A549 (cell line): ENCODE measurements around the gene SNX20. TPM values are rescaled to one million over a fixed set of nuclear protein-coding genes. Genes with fewer than 3 reads are reported as not detected.

Experiments used
- ATAC-seq, 2 experiments: fragments of 200-7000 bp in 1 of 2; fragments of >200 bp in 1 of 2; cut with Nextera tagmentation in 1 of 2; cut with Tn5 transposase in 1 of 2; 3 replicates each; pipeline versions ENCODE4 v1.8.0 to v1.9.1; 2018 to 2020; ENCODE audit warnings: mild to moderate bottlenecking in 1 of 2, moderate library complexity in 1 of 2
- CTCF ChIA-PET: fragments of 300-600 bp; sonication (Branson Sonifier 250); formaldehyde crosslinking; extraction: SDS; loops from one replicate; lab custom pipeline; 2021; ENCODE audit warnings: antibody characterized with exemption, inconsistent platforms; lab: Yijun Ruan, JAX
- POLR2A ChIA-PET: fragments of 350-600 bp; formaldehyde crosslinking; extraction: SDS; loops from one replicate; lab custom pipeline; 2021; ENCODE audit warnings: antibody characterized with exemption, inconsistent platforms; lab: Yijun Ruan, JAX
- DNase-seq, 2 experiments: peaks; one replicate each; pipeline versions ENCODE4 v3.0.0 to v3.0.0-alpha.2; 2011 to 2016; ENCODE audit warnings: low read depth in 1 of 2, low spot score in 1 of 2
- FAIRE-seq: peaks from 2 replicates; lab custom pipeline; 2011; peaks lifted over from hg19 to GRCh38; lab: Jason Lieb, UNC
- H3K27ac ChIP-seq, 2 experiments: fragments of >200 bp; sonication (Bioruptor Twin); formaldehyde crosslinking; 3 replicates each; pipeline ENCODE4 v1.5.1; 2016 to 2017
- H3K4me1 ChIP-seq: fragments of >200 bp; sonication (Bioruptor Twin); formaldehyde crosslinking; 3 replicates; pipeline ENCODE4 v1.6.1; 2016
- H3K4me2 ChIP-seq: fragments of >200 bp; sonication (Bioruptor Twin); formaldehyde crosslinking; 3 replicates; pipeline ENCODE4 v1.6.1; 2016
- H3K4me3 ChIP-seq: fragments of >200 bp; sonication (Bioruptor Twin); formaldehyde crosslinking; 3 replicates; pipeline ENCODE4 v1.5.1; 2016
- H3K9me3 ChIP-seq: fragments of >200 bp; sonication (Bioruptor Twin); formaldehyde crosslinking; 3 replicates; pipeline ENCODE4 v1.6.1; 2016
- CEBPB ChIP-seq, 2 experiments: fragments of >200 bp in 1 of 2; sonication (Bioruptor Twin) in 1 of 2; formaldehyde crosslinking in 1 of 2; IDR thresholded peaks; 2 replicates each; pipeline ENCODE4 v1.6.1; 2012 to 2016
- CHD2 ChIP-seq: fragments of 150-350 bp; IDR thresholded peaks from 2 replicates; pipeline ENCODE4 v1.6.1; 2014; ENCODE audit warnings: low read length; ENCODE audit not compliant: partially characterized antibody
- EHF ChIP-seq: fragments of 250-450 bp; sonication (Bioruptor Pico); IDR thresholded peaks from 2 replicates; pipeline ENCODE4 v1.5.0; 2020; ENCODE audit warnings: mild to moderate bottlenecking
- EHMT2 ChIP-seq: fragments of 200-600 bp; sonication (generic); IDR thresholded peaks from 2 replicates; pipeline ENCODE4 v1.6.1; 2016; ENCODE audit warnings: antibody characterized with exemption, low read depth, mild to moderate bottlenecking, moderate library complexity
- EP300 ChIP-seq, 2 experiments: fragments of >200 bp; sonication (Bioruptor Twin); formaldehyde crosslinking; IDR thresholded peaks; 2 replicates in 1 of 2; 3 replicates in 1 of 2; pipeline ENCODE4 v1.6.1; 2016 to 2017
- GATA3 ChIP-seq: IDR thresholded peaks from 2 replicates; pipeline ENCODE4 v1.6.1; 2012; ENCODE audit warnings: borderline replicate concordance
- HOXA7 ChIP-seq: fragments of 250-450 bp; sonication (Bioruptor Pico); IDR thresholded peaks from 2 replicates; pipeline ENCODE4 v1.5.0; 2020; ENCODE audit warnings: mild to moderate bottlenecking, moderate library complexity
- MAZ ChIP-seq: fragments of 150-350 bp; IDR thresholded peaks from 2 replicates; pipeline ENCODE4 v1.6.1; 2014; ENCODE audit warnings: antibody characterized with exemption, low read depth, low read length, borderline replicate concordance
- NR3C1 ChIP-seq: fragments of >200 bp; sonication (Bioruptor Twin); formaldehyde crosslinking; IDR thresholded peaks from 3 replicates; pipeline ENCODE4 v1.6.1; 2017
- PHF8 ChIP-seq: fragments of 200-600 bp; sonication (generic); IDR thresholded peaks from 2 replicates; pipeline ENCODE4 v1.6.1; 2016; ENCODE audit warnings: low read depth, mild to moderate bottlenecking, antibody characterized with exemption, moderate library complexity, borderline replicate concordance
- POLR2A ChIP-seq: IDR thresholded peaks from 2 replicates; pipeline ENCODE4 v1.6.1; 2012; ENCODE audit warnings: mild to moderate bottlenecking, low read length
- SMC3 ChIP-seq: fragments of >200 bp; sonication (Bioruptor Twin); formaldehyde crosslinking; IDR thresholded peaks from 3 replicates; pipeline ENCODE4 v1.6.1; 2018; ENCODE audit warnings: inconsistent platforms
- ZNF302 ChIP-seq: fragments of 250-450 bp; sonication (Bioruptor Pico); IDR thresholded peaks from 2 replicates; pipeline ENCODE4 v1.9.0; 2021; ENCODE audit warnings: inconsistent platforms, mild to moderate bottlenecking, moderate library complexity
- WGBS: methylation state at CpG from one replicate; pipeline ENCODE4 v1.1.6; 2017; ENCODE audit errors: missing lambda C conversion rate; 5-methylcytosine and 5-hydroxymethylcytosine counted together
- polyA plus RNA-seq, 4 experiments: library from polyadenylated mRNA; depleted of rRNA in 3 of 4; stranded (reverse); fragments of >200 nt; fragmentation: RNase III in 1 of 4; extraction: RNeasy Plus Mini Kit Qiagen cat#74134 plus additional on column Dnase treatment in 1 of 4; gene quantifications; 2 replicates in 3 of 4; 3 replicates in 1 of 4; pipeline ENCODE4 v1.2.3, GENCODE V29; 2011 to 2017
- TF ChIP-seq, protein P1 (sequence below): IDR thresholded peaks from 2 replicates; pipeline ENCODE4 v1.6.1; 2012; ENCODE audit warnings: low read depth, borderline replicate concordance
- TF ChIP-seq, protein P2 (sequence below): fragments of 250-450 bp; sonication (Bioruptor Pico); IDR thresholded peaks from 2 replicates; pipeline ENCODE4 v1.5.0; 2020; ENCODE audit warnings: low read depth, mild to moderate bottlenecking, moderate library complexity
- TF ChIP-seq, protein P3 (sequence below): fragments of 150-350 bp; IDR thresholded peaks from 2 replicates; pipeline ENCODE4 v1.6.1; 2014; ENCODE audit warnings: low read depth, mild to moderate bottlenecking, low read length
- TF ChIP-seq, protein P4 (sequence below): fragments of 200-600 bp; sonication (generic); IDR thresholded peaks from 2 replicates; pipeline ENCODE4 v1.6.1; 2016; ENCODE audit warnings: antibody characterized with exemption, mild to moderate bottlenecking, moderate library complexity
- TF ChIP-seq, protein P5 (sequence below): fragments of >200 bp; sonication (Bioruptor Twin); formaldehyde crosslinking; IDR thresholded peaks from 3 replicates; pipeline ENCODE4 v1.5.1; 2016
- TF ChIP-seq, protein P6 (sequence below): fragments of 450-650 bp; IDR thresholded peaks from 2 replicates; pipeline ENCODE4 v1.6.1; 2014; ENCODE audit warnings: antibody characterized with exemption

Gene SNX20
- polyA plus RNA-seq, 2 of the 4 experiments (the other 2 are of a cell fraction), result not detected

DNA sequence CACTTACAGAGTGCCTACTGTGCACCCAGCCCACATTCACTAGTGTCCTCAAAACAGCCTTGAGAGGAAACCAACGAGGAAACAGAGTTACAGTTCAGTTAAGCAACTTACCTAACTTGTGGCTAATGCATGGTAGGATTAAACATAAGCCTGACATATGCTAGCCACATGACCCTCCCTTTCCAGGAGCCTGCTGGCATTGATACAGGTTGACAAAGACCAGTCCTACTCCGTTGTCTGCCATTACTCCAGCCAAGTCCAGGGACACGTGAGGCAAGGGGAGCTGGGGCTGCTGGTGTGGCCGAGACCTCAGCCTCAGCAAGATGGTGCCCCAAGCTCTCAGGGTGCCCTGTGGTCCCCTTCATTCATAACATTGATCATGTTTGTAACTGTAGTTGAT is 37.9 kb downstream of the SNX20 start:
- 13% methylated on average over 3 of the region's 4 CpGs for WGBS
- H3K9me3 ChIP-seq, result no peaks in the 10 kb centered on the region
- H3K4me1 ChIP-seq, result no peaks in the 10 kb centered on the region
- POLR2A ChIA-PET, result no interaction called here
- no peak for ATAC-seq
- CTCF ChIA-PET, result no interaction called here
- H3K4me2 ChIP-seq, result no peak overlapping the region
- no peak for DNase-seq
- FAIRE-seq, result no peak
- TF ChIP-seq, protein P1, sequence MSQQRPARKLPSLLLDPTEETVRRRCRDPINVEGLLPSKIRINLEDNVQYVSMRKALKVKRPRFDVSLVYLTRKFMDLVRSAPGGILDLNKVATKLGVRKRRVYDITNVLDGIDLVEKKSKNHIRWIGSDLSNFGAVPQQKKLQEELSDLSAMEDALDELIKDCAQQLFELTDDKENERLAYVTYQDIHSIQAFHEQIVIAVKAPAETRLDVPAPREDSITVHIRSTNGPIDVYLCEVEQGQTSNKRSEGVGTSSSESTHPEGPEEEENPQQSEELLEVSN, result no peak
- TF ChIP-seq EP300 (IDR thresholded peaks at IDR 0.05) (no peak), CEBPB (IDR thresholded peaks at IDR 0.05) (no peak), PHF8 (no peak), NR3C1 (no peak), GATA3 (no peak), POLR2A (no peak), CHD2 (no peak), EHF (no peak)
- TF ChIP-seq, protein P2, sequence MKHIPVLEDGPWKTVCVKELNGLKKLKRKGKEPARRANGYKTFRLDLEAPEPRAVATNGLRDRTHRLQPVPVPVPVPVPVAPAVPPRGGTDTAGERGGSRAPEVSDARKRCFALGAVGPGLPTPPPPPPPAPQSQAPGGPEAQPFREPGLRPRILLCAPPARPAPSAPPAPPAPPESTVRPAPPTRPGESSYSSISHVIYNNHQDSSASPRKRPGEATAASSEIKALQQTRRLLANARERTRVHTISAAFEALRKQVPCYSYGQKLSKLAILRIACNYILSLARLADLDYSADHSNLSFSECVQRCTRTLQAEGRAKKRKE (CRISPR knock-in tag), result no peak
- TF ChIP-seq, protein P3, sequence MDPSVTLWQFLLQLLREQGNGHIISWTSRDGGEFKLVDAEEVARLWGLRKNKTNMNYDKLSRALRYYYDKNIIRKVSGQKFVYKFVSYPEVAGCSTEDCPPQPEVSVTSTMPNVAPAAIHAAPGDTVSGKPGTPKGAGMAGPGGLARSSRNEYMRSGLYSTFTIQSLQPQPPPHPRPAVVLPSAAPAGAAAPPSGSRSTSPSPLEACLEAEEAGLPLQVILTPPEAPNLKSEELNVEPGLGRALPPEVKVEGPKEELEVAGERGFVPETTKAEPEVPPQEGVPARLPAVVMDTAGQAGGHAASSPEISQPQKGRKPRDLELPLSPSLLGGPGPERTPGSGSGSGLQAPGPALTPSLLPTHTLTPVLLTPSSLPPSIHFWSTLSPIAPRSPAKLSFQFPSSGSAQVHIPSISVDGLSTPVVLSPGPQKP, result no peak
- TF ChIP-seq, all 56 proteins: peak for 0
- H3K27ac ChIP-seq, result no peak overlapping the region
- no peak overlapping the region for H3K4me3 ChIP-seq

DNA sequence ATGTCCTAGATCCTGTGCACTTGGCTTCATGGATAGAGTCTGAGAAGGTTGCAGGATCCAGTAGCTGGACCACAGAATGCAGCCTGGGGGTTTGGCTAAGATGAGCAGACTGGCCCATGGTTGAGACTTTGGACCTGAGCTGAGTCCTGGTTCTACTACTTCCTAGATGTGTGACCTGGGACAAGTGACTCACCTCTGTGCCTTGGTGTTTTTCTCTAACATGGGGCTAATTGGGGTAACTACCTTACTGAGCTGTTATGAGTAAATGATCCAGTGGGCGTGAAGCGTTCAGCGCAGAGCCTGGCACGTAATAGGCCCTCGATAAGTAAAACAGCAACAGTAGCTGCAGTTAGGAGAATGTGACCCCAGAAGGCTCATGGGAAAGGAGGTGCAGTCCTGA is 38.8 kb downstream of the SNX20 start:
- 70% methylated on average over 5 of the region's 5 CpGs for WGBS
- CTCF ChIA-PET, result interaction anchor here (0.7 to 2.4 kb wide), 2 partner anchors 23 to 268 kb away, joined by 3 to 14 read pairs; no protein-coding TSS in a partner anchor
- no peak overlapping the region for H3K4me3 ChIP-seq
- DNase-seq (no peak), FAIRE-seq (no peak)
- no peaks in the 10 kb centered on the region for H3K4me1 ChIP-seq
- no peak overlapping the region for H3K27ac ChIP-seq
- no peaks in the 10 kb centered on the region for H3K9me3 ChIP-seq
- H3K4me2 ChIP-seq, result no peak overlapping the region
- TF ChIP-seq, protein P4, sequence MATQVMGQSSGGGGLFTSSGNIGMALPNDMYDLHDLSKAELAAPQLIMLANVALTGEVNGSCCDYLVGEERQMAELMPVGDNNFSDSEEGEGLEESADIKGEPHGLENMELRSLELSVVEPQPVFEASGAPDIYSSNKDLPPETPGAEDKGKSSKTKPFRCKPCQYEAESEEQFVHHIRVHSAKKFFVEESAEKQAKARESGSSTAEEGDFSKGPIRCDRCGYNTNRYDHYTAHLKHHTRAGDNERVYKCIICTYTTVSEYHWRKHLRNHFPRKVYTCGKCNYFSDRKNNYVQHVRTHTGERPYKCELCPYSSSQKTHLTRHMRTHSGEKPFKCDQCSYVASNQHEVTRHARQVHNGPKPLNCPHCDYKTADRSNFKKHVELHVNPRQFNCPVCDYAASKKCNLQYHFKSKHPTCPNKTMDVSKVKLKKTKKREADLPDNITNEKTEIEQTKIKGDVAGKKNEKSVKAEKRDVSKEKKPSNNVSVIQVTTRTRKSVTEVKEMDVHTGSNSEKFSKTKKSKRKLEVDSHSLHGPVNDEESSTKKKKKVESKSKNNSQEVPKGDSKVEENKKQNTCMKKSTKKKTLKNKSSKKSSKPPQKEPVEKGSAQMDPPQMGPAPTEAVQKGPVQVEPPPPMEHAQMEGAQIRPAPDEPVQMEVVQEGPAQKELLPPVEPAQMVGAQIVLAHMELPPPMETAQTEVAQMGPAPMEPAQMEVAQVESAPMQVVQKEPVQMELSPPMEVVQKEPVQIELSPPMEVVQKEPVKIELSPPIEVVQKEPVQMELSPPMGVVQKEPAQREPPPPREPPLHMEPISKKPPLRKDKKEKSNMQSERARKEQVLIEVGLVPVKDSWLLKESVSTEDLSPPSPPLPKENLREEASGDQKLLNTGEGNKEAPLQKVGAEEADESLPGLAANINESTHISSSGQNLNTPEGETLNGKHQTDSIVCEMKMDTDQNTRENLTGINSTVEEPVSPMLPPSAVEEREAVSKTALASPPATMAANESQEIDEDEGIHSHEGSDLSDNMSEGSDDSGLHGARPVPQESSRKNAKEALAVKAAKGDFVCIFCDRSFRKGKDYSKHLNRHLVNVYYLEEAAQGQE, result no peak
- TF ChIP-seq EHMT2 (no peak), SMC3 (no peak), MAZ (no peak), ZNF302 (CRISPR knock-in tag) (no peak), PHF8 (no peak), HOXA7 (CRISPR knock-in tag) (no peak)
- TF ChIP-seq, protein P5, sequence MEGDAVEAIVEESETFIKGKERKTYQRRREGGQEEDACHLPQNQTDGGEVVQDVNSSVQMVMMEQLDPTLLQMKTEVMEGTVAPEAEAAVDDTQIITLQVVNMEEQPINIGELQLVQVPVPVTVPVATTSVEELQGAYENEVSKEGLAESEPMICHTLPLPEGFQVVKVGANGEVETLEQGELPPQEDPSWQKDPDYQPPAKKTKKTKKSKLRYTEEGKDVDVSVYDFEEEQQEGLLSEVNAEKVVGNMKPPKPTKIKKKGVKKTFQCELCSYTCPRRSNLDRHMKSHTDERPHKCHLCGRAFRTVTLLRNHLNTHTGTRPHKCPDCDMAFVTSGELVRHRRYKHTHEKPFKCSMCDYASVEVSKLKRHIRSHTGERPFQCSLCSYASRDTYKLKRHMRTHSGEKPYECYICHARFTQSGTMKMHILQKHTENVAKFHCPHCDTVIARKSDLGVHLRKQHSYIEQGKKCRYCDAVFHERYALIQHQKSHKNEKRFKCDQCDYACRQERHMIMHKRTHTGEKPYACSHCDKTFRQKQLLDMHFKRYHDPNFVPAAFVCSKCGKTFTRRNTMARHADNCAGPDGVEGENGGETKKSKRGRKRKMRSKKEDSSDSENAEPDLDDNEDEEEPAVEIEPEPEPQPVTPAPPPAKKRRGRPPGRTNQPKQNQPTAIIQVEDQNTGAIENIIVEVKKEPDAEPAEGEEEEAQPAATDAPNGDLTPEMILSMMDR, result no peak
- TF ChIP-seq, protein P6, sequence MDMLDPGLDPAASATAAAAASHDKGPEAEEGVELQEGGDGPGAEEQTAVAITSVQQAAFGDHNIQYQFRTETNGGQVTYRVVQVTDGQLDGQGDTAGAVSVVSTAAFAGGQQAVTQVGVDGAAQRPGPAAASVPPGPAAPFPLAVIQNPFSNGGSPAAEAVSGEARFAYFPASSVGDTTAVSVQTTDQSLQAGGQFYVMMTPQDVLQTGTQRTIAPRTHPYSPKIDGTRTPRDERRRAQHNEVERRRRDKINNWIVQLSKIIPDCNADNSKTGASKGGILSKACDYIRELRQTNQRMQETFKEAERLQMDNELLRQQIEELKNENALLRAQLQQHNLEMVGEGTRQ, result no peak
- TF ChIP-seq, all 56 proteins: peak for 0
- POLR2A ChIA-PET, result no interaction called here
- no peak for ATAC-seq
